Measurements from ENCODE around the gene HOMER3.

Gene HOMER3

DNA sequence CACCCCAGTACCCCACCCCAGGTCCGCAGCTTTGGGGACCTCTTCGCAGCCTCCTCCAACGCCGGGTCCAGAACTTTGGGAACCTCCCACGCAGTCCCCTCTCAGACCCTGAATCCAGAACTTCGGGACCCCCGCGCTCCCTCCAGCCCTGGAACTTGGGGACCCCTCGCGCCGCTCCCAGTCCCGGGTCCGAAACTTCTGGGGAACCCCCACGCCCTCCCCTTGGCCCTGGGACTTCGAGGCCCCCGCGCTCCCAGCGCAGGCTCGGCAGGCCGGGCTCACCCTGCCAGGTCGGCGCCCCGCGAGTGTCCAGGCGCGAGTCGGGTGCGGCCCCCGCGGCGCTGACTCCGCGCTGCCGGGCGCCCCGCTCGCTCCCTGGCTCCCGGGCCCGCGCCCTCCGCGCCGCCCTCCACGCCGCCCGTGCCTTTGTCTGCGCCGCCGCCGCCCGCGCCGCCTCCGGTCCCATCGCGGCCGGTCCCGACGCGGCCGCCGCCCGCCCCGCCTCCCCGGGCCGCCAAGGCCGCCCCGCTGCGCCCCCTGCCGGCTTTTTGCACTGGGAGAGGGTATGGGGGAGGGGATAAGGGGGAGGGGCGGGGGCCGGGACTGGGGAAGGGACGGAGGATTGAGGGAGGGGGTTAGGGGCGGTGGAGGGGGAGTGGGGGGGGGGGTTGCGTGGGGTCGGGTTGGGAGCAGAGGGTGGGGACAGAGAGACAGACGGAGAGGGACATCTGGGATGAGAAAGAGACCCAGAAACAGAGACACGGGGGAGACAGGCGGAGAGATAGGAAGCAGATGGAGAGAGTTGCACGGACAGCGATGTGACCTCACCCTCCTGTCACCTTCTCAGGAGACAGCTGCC is at the start of gene HOMER3:
Gene HOMER3, minus strand, starts transcription at position 449 of the 859 bp plus-strand sequence. CDS start 2,235 bp downstream, outside the sequence.
- DNase-seq: peak; percentile 78

DNA sequence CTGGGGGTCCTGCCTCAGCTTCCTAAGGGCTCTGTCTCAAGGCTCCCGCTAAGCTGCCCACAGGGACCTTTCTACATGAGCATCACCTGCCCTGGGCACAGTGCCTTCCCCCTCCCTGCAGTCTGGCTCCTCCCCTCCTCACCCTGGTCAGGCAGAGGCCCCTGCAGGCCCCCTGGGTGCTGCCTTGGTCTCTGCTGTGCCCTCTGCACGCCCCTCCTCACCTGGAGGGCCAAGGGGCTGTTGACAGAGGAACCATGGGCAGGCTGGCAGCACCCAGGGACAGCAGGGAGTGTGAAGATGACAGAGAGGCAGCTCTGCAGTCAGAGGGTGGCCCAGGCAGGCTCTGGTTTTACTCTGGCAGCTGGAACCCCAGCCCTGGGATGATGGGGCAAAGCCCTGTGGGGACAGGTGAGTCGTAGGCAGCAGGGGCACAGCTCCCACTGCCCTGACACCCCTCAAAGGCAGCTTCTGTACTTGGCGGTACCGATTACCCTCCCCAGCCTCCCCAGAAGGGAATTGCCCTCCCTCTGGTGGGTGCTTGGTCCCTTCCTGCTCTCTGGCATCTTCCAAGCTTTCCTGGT is 49.2 kb upstream of the HOMER3 start:
- no peak for DNase-seq

DNA sequence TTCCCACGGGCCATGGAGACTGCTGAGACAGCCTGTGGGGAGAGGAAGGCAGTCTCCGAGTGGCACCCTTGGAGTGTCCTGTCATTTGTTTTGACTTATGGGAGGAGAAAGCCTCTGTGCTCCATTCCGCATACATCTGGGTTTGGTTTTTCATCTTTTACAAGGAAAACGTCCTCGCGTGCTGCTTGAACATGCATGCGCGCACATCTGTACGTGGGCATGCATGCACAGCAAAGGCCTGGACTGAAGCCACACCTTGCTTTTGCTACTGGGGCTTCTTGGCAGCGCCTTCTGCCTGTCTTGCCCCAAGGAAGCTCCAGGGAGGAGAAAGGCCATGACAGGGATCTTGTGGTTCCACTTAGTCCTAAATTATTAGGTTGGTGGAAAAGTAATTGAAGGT is 48.3 kb upstream of the HOMER3 start:
- DNase-seq: no peak

DNA sequence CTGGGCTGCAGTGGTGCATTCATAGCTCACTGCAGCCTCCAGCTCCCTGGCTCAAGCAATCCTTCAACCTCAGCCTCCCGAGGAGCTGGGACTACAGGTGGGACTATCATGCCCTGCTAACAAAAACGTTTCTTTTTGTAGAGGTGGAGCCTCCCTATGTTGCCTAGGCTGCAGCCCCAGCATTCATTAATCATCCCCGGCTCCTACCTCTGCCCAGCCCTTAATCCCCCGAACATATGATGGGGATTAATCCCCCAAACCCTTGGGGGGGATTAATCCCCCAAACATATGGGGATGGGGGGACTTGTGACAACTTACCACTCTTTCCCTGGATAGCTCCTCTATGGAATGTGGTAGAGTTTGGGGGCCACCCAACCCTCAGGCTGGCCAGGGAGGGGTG is 46.4 kb upstream of the HOMER3 start:
- DNase-seq: no peak

DNA sequence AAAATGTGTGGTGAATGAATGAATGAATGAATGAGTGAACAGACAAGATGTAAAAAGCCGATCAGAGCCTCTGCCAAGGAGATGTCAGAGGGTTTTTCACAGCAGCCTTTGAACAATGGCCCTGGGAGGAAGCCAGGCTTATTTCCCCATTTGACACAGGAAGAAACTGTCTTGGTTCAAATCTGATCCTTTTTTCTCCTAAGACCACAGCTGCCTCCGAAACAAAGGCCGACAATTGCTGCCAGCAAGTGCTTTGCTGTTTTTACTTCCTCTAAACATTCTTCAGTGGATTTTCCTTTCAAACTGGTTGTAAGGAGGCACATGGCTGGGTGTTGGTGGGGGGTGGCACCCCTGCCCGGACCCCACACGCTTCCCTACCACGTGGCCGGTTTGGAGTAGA is 44.2 kb upstream of the HOMER3 start:
- DNase-seq: no peak

DNA sequence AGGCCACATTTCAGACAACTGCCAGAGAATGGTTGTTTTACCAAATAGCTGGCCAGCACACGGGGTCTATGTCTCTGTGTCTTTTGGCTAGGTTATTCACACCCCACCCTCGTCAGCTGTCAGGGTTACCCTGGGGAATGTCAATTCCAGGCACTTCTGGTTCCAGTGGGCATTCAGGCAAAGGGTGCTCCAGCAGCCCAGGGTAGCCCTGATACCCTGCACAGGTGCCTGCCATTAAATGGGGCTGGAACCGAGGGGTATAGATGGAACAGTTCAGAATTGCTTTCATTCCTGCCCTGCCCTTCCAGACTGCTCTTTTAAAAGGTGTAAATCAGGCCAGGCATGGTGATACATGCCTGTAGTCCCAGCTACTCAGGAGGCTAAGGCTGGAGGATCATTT is 43.2 kb upstream of the HOMER3 start:
- DNase-seq: no peak

DNA sequence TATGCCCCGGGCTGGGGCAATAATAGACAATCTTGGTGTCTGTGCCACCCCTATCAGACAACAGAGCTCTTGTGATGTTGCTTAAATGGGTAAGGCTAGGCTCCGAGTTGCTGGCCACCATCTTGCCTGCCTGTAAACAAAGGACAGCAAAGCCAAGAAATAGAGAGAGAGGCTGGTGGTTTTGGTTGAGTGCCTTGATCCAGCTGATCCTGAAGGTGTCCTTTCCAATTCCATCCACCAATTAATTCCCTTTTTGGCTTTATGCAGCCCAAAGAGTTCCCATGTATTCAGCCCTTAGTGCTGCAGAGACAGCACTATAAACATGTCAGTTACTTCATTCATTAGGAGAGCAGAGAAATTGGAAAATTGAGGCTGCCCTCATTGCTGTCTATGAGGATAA is 41.7 kb upstream of the HOMER3 start:
- DNase-seq: no peak

DNA sequence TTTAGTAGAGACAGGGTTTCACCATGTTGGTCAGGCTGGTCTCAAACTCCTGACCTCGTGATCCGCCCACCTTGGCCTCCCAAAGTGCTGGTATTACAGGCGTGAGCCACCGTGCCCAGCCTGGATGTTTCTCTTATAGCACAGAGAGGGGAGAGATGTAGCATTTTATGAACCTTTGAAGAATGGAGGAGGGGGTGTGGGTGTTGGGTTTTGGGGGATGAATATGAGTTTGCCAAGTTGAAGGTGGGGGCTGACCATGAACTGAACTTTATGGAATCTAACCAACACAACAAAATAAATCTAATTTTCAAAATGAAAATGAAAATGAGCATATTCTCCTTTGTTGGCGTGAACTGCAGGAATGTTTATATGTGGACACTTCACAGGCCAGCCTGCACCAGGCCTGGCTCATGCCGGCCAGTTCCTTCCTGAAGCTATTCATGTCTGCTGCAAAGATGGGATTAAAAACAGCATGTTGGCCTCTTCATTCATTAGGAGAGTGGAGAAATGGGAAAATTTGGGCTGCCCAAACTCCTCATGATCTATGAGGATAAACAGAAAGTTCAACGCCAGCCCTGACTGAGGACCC is 39.5 kb upstream of the HOMER3 start:
- DNase-seq: no peak

DNA sequence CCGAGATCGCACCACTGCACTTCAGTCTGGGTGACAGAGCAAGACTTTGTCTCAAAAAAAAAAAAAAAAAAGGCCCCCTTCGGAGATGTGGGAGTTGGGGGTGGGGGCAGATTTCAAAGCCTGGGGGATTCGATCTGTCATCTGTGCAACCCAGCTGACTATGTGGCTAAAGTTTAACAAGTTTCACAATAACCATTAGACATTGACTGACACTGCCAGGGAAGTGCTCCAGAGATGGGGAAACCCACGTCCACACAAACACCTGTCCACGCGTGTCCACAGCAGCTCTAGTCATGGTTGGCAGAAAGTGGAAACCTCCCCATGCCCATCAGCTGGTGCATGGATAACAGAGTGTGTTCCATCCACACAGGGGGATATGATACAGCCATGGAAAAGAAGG is 37.6 kb upstream of the HOMER3 start:
- DNase-seq: no peak

DNA sequence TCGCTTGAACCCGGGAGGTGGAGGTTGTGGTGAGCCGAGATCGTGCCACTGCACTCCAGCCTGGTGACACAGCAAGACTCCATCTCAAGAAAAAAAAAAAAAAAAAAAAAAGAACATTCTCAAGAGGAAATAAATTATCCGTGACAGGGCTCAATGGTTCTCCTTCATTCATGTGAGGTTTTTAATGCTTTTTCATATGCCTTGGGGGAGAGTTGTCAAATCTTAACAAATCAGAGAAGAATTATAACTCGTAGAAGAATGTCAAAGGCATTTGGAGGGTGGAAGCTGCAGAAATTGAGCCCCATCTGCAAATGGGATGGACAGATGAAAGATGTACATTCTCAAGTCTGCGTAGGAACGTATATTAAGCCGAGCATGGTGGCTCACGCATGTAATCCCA is 34.9 kb upstream of the HOMER3 start:
- DNase-seq: no peak

DNA sequence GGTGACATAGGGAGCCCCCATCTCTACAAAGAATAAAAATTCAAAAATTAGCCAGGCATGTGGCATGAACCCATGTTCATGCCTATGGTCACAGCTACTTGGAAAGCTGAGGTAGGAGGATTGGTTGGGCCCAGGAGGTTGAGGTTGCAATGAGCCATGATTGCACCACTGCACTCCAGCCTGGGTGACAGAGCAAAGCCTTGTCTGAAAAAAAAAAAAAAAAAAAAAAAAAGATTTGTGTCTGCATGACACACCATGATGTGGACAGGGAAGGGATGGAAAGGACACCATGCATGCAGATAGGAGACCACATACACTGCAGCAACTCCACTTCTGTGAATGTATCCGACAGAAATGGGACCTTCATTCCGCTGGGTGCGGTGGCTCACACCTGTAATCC is 34.0 kb upstream of the HOMER3 start:
- no peak for DNase-seq

DNA sequence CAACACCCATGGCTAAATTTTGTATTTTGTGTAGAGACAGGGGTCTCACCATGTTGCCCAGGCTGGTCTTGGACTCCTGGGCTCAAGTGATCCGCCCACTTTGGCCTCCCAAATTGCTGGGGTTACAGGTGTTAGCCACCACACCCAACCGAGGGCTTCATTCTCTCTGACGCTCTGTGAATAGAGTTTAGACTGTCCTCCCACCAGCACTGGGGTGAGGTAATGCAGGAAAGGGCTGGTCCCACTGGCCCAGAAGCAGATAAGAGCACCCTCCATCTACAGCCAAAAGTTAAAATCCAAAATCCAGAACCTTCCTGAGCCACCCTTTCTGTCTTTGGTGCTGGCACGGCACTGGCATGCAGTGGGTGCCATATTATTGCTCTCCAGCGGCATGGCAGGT is 31.8 kb upstream of the HOMER3 start:
- no peak for DNase-seq

DNA sequence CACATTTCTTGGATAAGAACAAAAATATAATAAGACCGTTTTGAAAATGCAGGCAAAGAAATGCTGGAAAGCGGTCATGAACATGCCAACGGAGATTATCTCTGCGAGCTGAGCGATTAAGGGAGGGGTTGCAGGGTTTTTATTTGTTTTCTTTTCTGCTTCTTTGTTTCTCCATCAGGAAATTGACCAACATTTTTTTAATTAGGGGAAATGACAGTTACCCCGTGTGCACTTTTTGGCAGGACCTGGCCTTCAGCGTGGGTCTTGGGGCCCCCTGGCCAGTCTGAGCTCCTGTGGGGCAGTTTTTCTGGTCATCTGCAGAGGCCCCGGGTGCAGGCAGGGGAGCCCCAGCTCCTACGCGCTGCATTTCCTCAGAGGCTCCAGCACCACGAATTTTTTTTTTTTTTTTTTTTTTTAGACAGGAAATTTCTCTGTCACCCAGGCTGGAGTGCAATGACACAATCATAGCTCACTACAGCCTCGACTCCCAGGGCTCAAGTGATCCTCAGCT is 31.3 kb upstream of the HOMER3 start:
- DNase-seq: no peak

DNA sequence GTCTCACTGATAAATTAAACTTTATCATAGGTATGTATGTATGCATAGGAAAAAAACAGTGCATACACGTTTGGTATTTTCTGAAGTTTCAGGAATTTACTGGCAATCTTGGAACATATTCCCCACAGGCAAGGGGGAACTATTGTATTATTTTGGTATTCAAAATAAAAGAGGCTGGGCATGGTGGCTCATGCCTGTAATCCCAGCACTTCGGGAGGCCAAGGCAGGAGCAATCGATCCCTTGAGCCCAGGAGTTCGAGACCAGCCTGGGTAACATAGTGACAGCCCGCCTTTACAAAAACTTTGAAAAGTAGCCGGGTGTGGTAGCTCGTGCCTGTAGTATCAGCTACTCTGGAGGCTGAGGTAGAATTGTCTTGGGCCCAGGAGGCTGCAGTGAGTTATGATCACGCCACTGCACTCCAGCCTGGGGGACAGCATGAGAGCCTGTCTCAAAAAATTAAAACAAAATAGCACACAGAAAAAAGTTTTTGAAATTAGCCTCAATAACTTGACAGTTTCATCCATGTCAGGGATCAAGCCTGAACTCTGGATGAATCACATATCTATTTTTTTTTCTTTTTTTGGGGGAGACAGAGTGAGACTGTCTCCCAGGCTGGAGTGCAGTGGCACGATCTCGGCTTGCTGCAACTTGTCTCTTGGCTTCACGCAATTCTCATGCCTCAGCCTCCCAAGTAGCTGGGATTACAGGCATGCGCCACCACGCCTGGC is 29.1 kb upstream of the HOMER3 start:
- DNase-seq: no peak

DNA sequence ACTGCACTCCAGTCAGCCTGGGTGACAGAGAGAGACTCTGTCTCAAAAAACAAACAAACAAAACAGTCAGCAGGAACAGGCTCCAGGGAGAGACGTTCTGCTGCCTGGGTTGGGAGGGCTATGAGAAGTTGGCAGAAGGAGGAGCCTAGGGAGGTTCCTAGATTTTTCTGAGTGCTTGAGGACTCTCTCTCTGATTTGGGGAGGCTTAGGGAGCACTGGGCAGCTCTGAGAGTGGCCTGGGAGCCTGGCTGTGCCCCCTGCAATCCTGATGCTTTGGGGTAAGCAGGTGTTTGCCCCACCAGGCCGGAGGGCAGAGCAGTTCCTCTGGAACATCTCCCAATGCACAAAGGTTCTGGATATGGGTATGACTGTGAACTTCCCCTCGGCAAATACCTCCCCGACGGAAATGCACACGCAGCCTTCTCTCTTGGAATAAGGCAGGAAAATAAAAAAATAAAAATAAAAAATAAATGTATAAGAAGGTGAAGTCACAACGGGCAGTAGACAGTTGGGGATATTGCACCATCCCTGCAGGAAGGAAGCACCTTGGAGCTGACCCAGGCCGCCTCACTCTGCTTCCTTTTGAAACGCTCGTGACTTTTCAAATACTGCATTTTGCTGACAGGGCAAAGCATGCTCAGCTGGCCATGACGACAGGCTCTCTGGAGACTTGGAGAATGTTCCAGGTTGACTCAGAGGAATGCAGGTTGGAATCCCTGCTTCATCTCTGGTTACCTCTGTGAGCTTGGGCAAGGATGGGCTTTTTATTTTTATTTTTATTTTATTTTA is 26.5 kb upstream of the HOMER3 start:
- DNase-seq: no peak

DNA sequence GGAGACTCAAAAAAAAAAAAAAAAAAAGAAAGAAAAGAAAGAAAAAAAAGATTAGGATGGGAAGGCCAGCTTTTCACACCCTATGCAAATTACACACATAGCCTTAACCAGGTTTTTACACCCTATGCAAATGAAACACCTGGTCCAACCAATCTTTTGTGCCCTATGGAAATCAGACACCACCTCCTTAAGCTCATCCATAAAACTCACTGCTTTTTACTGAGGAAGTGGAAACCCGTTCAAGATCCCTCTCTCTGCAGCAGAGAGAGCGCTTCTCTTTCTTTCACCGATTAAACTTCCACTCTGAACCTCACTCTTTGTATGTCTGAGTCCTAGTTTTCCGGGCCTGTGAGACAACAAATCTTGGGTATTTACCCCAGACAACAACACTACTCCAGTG is 25.3 kb upstream of the HOMER3 start:
- DNase-seq: no peak

DNA sequence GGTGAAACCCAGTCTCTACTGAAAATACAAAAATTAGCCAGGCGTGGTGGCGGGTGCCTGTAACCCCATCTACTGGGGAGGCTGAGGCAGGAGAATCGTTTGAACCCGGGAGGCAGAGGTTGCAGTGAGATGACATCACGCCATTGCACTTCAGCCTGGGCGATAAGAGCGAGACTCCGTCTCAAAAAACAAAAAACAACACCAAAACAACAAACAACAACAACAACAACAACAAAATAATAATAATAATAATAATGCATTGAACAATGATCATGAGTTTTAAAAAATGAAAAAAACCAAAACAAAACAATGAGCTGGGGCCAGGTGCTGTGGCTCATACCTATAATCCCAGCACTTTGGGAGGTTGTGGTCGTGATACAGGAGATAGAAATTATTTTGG is 23.1 kb upstream of the HOMER3 start:
- no peak for DNase-seq

DNA sequence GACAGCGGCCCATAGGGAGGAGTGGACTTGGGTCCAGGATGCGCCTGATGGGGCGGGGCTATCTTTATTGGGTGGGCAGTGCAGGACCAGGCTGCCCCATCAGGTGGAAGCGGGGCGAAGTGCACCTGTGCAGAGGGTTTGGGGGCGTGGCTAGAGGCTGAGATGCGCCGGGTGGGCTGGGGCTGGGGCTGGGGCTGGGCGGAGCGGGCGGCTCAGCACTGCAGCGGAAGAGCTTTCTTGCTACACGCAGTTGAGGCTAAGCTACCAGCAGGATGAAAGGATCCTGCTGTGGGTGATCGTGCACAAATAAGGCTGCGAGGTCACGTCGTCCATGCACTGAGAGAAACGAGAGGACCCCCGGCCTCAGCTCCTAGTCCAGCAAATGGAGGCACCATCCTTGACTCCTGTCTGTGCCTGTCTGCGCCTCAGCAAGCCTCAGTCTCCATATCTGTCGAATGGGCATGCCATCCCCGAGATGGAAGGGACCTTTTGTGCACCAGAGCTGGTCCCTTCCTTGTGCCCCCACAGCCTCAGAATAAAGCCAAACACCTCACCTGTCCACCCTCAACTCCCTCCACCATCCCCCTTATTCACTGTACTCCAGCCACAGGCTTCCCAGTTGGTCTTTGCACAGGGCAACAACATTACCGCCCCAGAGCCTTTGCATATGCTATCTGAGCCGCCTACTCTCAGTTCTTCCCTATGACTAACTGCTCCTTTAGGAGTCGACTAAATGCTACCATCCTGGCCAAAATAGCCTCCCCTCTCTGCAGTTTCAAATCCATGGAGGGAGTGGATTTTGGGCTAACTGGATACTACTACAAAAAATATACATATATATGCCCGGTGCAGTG is 21.0 kb upstream of the HOMER3 start:
- DNase-seq: peak; percentile 69

DNA sequence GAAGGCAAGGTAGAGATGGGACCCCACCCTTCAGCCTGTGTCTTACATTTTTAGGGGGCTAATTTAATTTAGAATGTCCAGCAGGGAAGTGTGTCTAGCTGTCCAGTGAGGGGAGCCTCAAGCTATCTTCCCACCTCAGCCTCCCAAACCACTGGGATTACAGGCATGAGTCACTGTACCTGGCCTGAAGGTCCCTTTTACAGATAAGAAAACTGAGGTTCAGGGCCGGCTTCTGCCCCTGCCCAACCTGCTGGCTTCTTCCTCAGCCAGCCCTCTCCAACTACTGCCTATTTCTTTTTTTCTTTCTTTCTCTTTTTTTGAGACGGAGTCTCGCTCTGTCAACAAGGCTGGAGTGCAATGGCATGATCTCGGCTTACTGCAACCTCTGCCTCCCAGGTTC is 19.4 kb upstream of the HOMER3 start:
- DNase-seq: no peak

DNA sequence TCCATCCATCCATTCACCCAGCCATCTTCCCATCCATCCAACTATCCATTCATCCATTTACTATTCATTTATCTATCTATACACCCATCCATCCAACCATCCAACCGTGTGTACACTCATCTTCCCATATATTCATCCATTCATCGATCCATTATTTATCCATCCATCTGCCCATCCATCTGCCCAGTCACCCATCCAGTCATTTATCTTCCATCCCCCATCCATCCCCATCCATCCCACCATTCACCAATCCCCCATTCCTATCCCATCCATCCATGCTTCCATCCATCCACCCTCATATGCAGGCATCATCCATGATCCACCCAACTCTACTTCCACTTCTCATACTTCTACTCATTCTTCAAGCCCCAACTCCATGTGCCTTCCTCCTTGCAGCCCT is 14.0 kb upstream of the HOMER3 start:
- no peak for DNase-seq

DNA sequence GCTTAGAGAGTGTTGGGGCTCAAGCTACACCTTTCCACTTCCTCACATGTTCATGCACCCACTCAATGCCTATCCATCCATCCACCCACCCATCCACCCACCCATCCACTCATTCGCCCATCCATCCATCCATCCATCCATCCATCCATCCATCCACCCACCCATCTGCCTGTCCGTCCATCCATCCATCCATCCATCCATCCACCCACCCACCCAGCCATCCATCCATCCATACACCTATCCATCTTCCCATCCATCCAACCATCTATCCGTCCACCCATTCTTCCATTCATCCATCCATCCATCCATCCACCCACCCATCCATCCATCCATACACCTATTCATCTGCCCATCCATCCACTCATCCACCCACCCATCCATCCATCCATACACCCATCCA is 13.1 kb upstream of the HOMER3 start:
- no peak for DNase-seq

Data from DMS53 (cell line).